ENCODE measurements around the gene CSHL1. TPM values are rescaled to one million over a fixed set of nuclear protein-coding genes. Genes with fewer than 3 reads are reported as not detected.

The CSHL1 gene
- total and polyA plus RNA-seq, 2 donors (not counting 1 experiment from before 2014, with no cell fraction given): not detected

DNA sequence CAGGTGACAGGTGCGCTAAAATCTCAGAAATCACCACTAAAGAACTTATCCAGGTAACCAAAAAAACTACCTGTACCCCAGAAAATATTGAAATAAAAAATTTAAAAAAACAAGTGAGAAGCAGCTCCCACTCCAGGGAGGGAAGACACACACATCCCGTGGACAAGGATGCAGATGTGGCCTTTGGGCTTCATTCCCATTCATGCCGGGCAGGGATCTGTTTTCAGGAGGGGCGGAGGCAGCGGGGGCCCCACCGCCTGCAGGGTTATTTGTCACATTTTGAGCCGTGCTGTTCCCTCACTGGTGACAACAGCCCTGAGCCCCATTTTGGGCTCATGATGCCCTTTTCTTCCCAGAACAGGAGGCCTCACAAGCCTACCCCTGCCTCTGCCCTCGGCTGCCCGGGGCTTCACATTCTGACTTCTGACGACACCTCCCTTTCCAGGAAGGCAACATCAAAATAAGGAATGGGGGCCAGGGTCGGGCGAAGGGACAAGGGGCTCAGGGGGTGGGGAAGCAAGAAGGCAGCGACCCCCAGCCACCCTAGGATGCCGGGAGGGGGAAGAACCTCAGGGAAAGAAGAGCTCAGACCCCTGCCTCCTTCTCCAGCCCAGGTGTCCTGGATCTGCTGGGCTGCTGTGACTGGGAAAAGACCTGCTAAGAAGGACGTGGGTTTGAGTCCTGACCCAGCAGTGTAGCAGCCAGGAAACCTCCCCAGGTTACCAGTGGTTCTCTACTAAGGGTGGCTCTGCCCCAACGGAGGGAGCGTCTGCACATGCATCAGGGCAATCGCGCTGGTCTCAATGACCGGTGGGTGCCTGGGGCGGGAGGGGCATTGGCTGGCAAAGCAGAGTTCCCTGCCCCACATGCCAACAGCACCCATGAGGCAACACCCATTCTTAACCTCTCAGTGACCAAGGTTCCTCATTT is 23.4 kb upstream of the CSHL1 start:
- Histone ChIP-seq H3K4me2 (replicated peaks; ENCODE audit: low read depth, low read length, poor library complexity, severe bottlenecking) (peak overlapping the region; percentile 97), H3K9ac (ENCODE audit: low read length) (peak overlapping the region; percentile 50), H3K27ac (ENCODE audit: low read length in 2 of 2) (peak overlapping the region; percentile 83 to 85), H3K79me2 (ENCODE audit: control insufficient read depth, insufficient read depth, low read length) (peaks cover 85% of the 10 kb centered on the region), H2AFZ (ENCODE audit: insufficient read depth, low read depth, low read length, poor library complexity, severe bottlenecking) (peak overlapping the region; percentile 27), H3K4me3 (ENCODE audit: control extremely low read depth in 1 of 5, extremely low read depth in 1 of 5, insufficient read depth in 1 of 5, low read depth in 2 of 5, low read length in 4 of 5) (peak overlapping the region in 4 of 5 experiments; percentile 38 to 54 (median 53)), H3K9me3 (ENCODE audit: control extremely low read depth in 1 of 3, control insufficient read depth in 2 of 3, insufficient read depth in 1 of 3, low read length in 2 of 3) (peaks cover 0 to 15% (median 6%) of the 10 kb centered on the region in 3 donors), H3K4me1 (ENCODE audit: control insufficient read depth in 2 of 2, insufficient read depth in 2 of 2, low read length in 2 of 2) (peaks cover 59 to 82% of the 10 kb centered on the region in 2 donors), H3K36me3 (replicated peaks in 1 of 2; ENCODE audit: control extremely low read depth in 1 of 2, control insufficient read depth in 1 of 2, extremely low read depth in 1 of 2, insufficient read depth in 2 of 2, low read length in 1 of 2) (peaks cover 0 to 24% of the 10 kb centered on the region in 2 experiments), H4K20me1 (ENCODE audit: control insufficient read depth, insufficient read depth, low read length, poor library complexity, severe bottlenecking) (peaks cover 27% of the 10 kb centered on the region), H3K27me3 (replicated peaks in 1 of 4; ENCODE audit: control extremely low read depth in 1 of 4, control insufficient read depth in 3 of 4, insufficient read depth in 4 of 4, low read length in 3 of 4) (no peaks in the 10 kb centered on the region)
- Mint-ChIP-seq H3K9me3 (ENCODE audit: insufficient read depth) (no peaks in the 10 kb centered on the region), H3K4me1 (peaks cover 82% of the 10 kb centered on the region), H3K4me3 (peak overlapping the region; percentile 99), H3K27ac (peak overlapping the region; percentile 97), H3K27me3 (no peaks in the 10 kb centered on the region)
- POLR2A ChIA-PET: interaction anchor here (1.2 to 12.1 kb wide), 5 partner anchors 9 to 15 kb away, joined by 4 to 360 read pairs (median 8); partner anchors contain the start of gene GH1
- intact Hi-C loops (cut with micrococcal nuclease): loop anchor here (5.0 kb wide), 2 partner anchors 88 to 563 kb away; partner anchors contain the start of genes ICAM2 and POLG2
- DNase-seq (no peak), ATAC-seq (ENCODE audit: low read depth) (no peak)
- no peak for TF ChIP-seq EZH2 (IDR thresholded peaks at IDR 0.05; ENCODE audit: borderline replicate concordance, insufficient read depth, low read depth, low read length, poor library complexity, severe bottlenecking)
- TF ChIP-seq, protein P1, sequence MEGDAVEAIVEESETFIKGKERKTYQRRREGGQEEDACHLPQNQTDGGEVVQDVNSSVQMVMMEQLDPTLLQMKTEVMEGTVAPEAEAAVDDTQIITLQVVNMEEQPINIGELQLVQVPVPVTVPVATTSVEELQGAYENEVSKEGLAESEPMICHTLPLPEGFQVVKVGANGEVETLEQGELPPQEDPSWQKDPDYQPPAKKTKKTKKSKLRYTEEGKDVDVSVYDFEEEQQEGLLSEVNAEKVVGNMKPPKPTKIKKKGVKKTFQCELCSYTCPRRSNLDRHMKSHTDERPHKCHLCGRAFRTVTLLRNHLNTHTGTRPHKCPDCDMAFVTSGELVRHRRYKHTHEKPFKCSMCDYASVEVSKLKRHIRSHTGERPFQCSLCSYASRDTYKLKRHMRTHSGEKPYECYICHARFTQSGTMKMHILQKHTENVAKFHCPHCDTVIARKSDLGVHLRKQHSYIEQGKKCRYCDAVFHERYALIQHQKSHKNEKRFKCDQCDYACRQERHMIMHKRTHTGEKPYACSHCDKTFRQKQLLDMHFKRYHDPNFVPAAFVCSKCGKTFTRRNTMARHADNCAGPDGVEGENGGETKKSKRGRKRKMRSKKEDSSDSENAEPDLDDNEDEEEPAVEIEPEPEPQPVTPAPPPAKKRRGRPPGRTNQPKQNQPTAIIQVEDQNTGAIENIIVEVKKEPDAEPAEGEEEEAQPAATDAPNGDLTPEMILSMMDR (IDR thresholded peaks at IDR 0.05): no peak
- WGBS (ENCODE audit: insufficient coverage): 79% methylated on average over 11 of the region's 21 CpGs
- CTCF ChIA-PET: interaction anchor here (0.6 to 26.0 kb wide), 7 partner anchors 12 to 199 kb away, joined by 3 to 834 read pairs (median 16); partner anchors contain the start of gene GH1
